NT2/D1 (cell line): ENCODE measurements around the gene STX11.

ENCODE experiments used
- YY1 ChIP-seq: IDR thresholded peaks from 2 replicates; pipeline ENCODE4 v1.6.1; 2011; ENCODE audit not compliant: insufficient read length, insufficient read depth
- ZNF274 ChIP-seq: IDR thresholded peaks from 2 replicates; pipeline ENCODE4 v1.6.1; 2011; ENCODE audit warnings: mild to moderate bottlenecking, low read depth, low read length

DNA sequence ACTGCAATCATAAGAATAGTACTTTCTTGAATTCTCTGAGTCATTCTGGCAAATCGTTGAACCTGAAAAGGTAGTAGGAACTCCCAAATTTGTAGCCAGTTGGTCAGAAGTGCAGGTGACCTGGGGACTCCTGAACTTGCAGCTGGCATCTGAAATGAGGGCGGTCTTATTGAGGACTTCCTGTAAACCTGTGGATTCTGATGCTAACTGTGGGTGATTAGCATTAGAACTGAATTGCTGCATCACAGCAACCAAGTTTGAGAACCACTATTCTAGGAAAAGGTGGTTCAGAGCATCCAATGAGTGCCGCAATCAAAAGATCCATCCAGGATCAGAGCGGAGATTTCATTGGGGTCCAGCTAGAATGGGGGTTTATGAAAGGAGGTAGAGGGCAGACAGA is 84.6 kb downstream of the STX11 start:
- TF ChIP-seq YY1 (no peak), ZNF274 (no peak)
